Type B pancreatic cell (in vitro differentiated cells): Measurements from ENCODE around the gene SAPCD2. TPM values are rescaled to one million over a fixed set of nuclear protein-coding genes. Genes with fewer than 3 reads are reported as not detected.

Experiments used
- DNase-seq: peaks from one replicate; pipeline ENCODE4 v3.0.0; 2021; ENCODE audit warnings: mixed read lengths; ENCODE audit not compliant: unreplicated experiment; ENCODE audit errors: extremely low spot score
- H3K27ac Mint-ChIP-seq: 2 replicates; pipeline ENCODE4 v1.8.0; 2021; ENCODE audit warnings: mild to moderate bottlenecking, mixed read lengths
- H3K27me3 Mint-ChIP-seq: 2 replicates; pipeline ENCODE4 v1.8.0; 2021; ENCODE audit warnings: mixed read lengths
- H3K36me3 Mint-ChIP-seq: 2 replicates; pipeline ENCODE4 v1.8.0; 2021; ENCODE audit warnings: mixed read lengths
- H3K4me1 Mint-ChIP-seq: one replicate; pipeline ENCODE4 v1.8.0; 2021; ENCODE audit warnings: mixed read lengths; ENCODE audit not compliant: unreplicated experiment
- H3K4me3 Mint-ChIP-seq: 2 replicates; pipeline ENCODE4 v1.8.0; 2021; ENCODE audit warnings: mild to moderate bottlenecking, mixed read lengths
- H3K9me3 Mint-ChIP-seq: 2 replicates; pipeline ENCODE4 v1.8.0; 2021; ENCODE audit warnings: mixed read lengths
- total RNA-seq: library from RNA; stranded (reverse); gene quantifications from 2 replicates; pipeline ENCODE4 v1.2.1, GENCODE V29; 2021; ENCODE audit warnings: low replicate concordance
- TF ChIP-seq, protein P1 (sequence below): fragments of 200-600 bp; sonication (generic); conservative IDR thresholded peaks from 2 replicates; pipeline ENCODE4 v1.5.0; 2021; ENCODE audit warnings: antibody characterized with exemption, mild to moderate bottlenecking

Gene SAPCD2
- total RNA-seq, 1 donor from 2014 or later: 19.1 TPM

DNA sequence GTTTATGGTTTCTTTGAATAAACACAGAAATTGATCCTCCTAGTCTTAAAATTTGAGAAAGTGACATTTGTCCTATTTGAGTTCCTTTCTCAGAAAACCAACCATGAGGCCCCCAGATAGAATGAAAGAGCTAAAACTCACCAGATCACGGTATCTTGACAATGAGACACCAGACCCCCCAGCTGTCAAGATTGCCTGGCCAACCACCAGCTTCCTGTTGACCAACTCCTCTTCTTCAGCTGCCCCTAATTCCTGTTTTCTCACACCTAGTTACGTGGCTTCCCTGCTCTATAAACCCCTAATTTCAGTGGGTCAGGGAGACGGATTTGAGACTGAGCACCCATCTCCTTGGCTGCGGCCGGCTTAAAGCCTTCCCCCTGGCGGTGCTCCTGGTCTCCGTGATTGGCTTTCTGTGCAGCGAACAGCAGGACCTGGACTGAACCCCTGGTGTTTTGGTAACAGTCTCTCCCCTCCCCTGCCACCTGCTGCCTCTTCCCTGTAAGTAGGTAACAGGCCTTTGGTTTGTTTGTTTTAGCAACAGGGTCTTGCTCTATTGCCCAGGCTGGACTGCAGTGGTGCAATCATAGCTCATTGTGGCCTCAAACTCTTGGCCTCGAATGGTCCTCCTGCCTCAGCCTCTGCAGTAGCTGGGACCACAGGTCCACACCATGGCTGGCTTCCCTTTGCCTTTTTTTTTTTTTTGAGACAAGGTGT lies 11.7 kb downstream of the SAPCD2 start:
- Mint-ChIP-seq H3K9me3 (no peaks in the 10 kb centered on the region), H3K27me3 (peaks cover 40% of the 10 kb centered on the region), H3K4me3 (no peak overlapping the region), H3K4me1 (no peaks in the 10 kb centered on the region), H3K27ac (no peak overlapping the region), H3K36me3 (no peaks in the 10 kb centered on the region)
- TF ChIP-seq, protein P1, sequence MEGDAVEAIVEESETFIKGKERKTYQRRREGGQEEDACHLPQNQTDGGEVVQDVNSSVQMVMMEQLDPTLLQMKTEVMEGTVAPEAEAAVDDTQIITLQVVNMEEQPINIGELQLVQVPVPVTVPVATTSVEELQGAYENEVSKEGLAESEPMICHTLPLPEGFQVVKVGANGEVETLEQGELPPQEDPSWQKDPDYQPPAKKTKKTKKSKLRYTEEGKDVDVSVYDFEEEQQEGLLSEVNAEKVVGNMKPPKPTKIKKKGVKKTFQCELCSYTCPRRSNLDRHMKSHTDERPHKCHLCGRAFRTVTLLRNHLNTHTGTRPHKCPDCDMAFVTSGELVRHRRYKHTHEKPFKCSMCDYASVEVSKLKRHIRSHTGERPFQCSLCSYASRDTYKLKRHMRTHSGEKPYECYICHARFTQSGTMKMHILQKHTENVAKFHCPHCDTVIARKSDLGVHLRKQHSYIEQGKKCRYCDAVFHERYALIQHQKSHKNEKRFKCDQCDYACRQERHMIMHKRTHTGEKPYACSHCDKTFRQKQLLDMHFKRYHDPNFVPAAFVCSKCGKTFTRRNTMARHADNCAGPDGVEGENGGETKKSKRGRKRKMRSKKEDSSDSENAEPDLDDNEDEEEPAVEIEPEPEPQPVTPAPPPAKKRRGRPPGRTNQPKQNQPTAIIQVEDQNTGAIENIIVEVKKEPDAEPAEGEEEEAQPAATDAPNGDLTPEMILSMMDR: no peak
- DNase-seq: no peak

DNA sequence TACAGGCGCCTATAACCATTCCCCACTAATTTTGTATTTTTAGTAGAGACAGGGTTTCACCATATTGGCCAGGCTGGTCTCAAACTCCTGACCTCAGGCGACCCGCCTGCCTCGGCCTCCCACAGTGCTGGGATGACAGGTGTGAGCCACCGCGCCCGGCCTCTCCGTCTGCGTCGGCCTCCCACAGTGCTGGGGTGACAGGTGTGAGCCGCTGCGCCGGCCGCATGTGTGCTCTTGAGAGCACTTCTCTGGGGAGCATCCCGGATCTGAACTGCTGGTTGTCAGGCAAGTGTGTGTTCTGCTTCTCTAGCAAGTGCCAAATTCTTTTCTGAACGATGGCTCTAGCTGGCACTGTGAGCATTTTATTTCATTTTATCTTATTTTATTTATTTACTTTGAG lies 12.8 kb downstream of the SAPCD2 start:
- Mint-ChIP-seq H3K4me1 (no peaks in the 10 kb centered on the region), H3K4me3 (no peak overlapping the region), H3K27ac (no peak overlapping the region), H3K9me3 (no peaks in the 10 kb centered on the region), H3K36me3 (no peaks in the 10 kb centered on the region), H3K27me3 (peaks cover 45% of the 10 kb centered on the region)
- TF ChIP-seq, protein P1: no peak
- DNase-seq: no peak

DNA sequence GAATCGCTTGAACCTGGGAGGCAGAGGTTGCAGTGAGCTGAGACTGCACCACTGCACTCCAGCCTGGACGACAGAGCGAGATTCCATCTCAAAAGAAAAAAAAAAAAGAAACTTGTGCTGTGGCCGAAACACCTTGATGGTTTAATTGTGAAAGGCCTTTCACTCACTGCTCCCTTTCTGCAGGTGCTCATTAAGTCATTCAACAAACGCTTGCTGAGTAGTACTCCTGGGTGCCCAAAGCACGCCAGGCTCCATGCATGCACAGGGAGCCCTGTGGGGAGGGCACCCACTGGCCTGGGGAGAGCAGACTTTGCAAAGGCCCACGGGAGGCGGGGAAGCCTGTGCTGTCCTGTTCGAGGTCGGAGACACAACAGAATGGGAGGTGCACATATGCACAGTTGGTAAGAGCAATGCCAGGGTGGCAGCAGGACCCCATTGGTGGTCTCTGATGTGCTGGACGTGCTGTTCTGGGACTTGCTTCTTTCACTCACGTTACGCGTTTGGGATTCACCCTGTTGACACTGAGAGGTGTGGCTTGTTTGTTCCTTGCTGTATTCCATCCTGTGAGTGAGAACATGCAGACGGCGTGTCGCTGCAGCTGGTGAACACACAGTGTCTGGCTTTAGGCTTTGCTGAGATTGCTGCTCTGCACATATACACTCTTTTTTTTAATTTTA lies 13.5 kb downstream of the SAPCD2 start:
- TF ChIP-seq, protein P1: no peak
- H3K27ac Mint-ChIP-seq: no peak overlapping the region
- no peak overlapping the region for H3K4me3 Mint-ChIP-seq
- no peaks in the 10 kb centered on the region for H3K4me1 Mint-ChIP-seq
- no peaks in the 10 kb centered on the region for H3K36me3 Mint-ChIP-seq
- no peaks in the 10 kb centered on the region for H3K9me3 Mint-ChIP-seq
- no peak for DNase-seq
- peaks cover 52% of the 10 kb centered on the region for H3K27me3 Mint-ChIP-seq

DNA sequence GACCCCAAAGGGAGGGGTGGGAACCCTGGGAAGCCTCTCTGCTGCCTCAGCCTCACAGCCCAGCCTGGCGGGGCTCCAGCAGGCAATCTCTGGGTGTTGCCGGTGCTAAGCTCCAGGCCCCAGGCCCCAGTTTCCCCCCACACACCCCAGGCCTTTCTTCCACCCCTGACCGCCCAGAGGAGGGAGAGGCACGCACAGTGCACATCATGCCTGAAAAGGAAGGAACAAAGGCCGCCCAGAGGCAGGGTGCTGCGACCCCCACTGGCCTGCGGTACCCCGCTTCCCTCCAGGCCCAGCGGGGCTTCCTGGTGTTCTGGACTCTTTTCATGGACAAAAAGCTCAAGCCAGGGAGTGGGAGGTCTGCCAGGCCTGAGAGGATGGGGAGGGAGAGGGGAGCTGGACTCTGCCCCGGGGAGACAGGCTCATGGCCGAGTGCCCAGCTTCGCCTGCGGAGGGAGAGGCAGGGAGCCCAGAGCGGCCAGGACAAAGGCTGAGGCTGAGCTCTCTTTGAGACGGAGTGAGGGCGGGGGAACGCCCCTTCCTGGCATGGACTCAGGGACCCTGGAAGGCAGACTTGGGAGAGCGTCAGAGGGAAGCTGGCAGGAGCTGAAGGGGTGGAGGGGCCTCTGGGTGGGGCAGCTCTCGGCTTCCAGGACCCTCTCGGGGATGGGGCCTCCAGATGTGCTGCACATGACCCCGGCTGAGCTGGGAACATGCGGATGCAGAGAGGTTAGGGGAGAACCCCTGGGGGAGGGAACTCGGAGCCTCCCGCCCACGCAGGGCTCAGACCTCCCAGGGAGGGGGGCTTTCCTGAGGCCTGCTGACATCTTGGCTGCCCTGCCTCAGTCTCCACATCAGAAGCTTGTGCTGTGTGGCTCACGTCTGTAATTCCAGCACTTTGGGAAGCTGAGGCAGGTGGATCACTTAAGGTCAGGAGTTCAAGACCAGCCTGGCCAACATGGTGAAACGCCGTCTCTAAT lies 14.7 kb downstream of the SAPCD2 start:
- no peak for DNase-seq
- no peaks in the 10 kb centered on the region for H3K36me3 Mint-ChIP-seq
- H3K9me3 Mint-ChIP-seq: no peaks in the 10 kb centered on the region
- H3K4me3 Mint-ChIP-seq: no peak overlapping the region
- no peaks in the 10 kb centered on the region for H3K4me1 Mint-ChIP-seq
- TF ChIP-seq, protein P1: no peak
- H3K27ac Mint-ChIP-seq: no peak overlapping the region
- peaks cover 56% of the 10 kb centered on the region for H3K27me3 Mint-ChIP-seq

DNA sequence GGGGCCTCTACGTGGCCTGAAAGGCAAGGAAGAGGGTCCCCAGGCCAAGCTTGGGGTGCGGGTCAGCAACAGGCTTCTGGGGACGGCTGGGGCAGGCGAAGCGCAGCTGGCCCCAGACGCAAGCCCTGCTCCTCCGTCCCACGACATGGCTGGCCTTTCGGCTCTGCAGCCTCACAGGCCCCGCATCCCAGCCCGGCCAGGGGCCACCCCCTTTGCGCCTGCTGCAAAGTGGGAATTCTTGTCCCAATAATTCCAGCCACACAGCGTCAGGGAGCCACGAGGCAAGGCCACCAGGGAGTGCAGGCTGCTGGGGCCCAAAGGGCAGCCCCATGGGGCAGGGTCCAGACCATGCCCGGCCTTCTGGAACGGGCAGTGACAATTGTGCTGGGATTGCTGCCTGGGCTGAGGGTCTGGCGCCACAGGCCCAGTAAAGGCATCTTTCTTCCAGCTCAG lies 15.4 kb downstream of the SAPCD2 start:
- TF ChIP-seq, protein P1: no peak
- Mint-ChIP-seq H3K36me3 (no peaks in the 10 kb centered on the region), H3K4me1 (no peaks in the 10 kb centered on the region), H3K9me3 (no peaks in the 10 kb centered on the region), H3K27me3 (peaks cover 59% of the 10 kb centered on the region), H3K27ac (no peak overlapping the region), H3K4me3 (no peak overlapping the region)
- no peak for DNase-seq
